T47D (cell line): ENCODE results near the gene PCDHGA1.
"Not testable (repeated sequence)": the region's sequence is repeated elsewhere in the genome, so short reads cannot be mapped to it uniquely, and the experiment has no call there.

Experiments used
- DNase-seq, 2 experiments: peaks; one replicate each; pipeline versions ENCODE4 v3.0.0 to v3.0.0-alpha.2; 2011 to 2012; ENCODE audit warnings: low read depth in 1 of 2, low spot score in 1 of 2
- JUND ChIP-seq: IDR thresholded peaks from 2 replicates; pipeline ENCODE4 v1.6.1; 2012; ENCODE audit warnings: low read depth
- in situ Hi-C: cut with HindIII; loops from 2 replicates; pipeline ENCODE4 v1.10.0; 2016; ENCODE audit warnings: low sequenced_read_pairs, low pct_unique_long_range_greater_than_20kb

Gene PCDHGA1

GRCh38 chr5:141419074-141419880, 89.0 kb downstream of the PCDHGA1 start:
- no peak for TF ChIP-seq JUND
- in situ Hi-C loops = no loop called here
- DNase-seq = no peak

DNA sequence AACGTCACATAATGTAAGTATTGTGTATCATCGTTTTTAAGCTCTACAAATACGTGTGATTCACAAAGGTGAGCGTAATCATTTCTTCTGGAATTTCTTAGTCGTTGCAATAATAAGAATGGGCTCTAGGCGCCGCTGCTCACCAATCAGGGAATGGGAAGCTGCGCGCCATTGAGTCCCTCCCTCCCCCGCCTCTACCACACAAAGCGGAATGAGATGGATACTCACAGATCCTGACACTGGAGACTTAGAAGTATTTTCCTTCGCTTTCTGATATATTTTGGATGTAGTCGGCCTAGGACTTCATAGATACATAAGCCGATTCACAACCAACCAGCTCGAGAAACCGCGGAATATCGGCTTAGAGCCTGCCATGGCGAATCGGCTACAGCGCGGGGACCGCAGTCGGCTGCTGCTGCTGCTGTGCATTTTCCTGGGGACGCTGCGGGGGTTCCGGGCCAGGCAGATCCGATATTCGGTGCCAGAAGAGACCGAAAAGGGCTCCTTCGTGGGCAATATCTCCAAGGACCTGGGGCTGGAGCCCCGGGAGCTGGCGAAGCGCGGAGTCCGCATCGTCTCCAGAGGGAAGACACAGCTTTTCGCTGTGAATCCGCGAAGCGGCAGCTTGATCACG, 90.7 kb downstream of the PCDHGA1 start, which contains the start of gene PCDHGA11:
PCDHGA11 (plus strand) TSS at position 197 of the 634 bp plus-strand sequence; CDS start at position 374, 177 bp downstream.
- in situ Hi-C loops = no loop called here
- no peak for TF ChIP-seq JUND
- no peak for DNase-seq

- no peak for TF ChIP-seq JUND
- DNase-seq = no peak
- in situ Hi-C loops = no loop called here
These were observed 91.2 kb downstream of the PCDHGA1 start for GRCh38 chr5:141421489-141421855.

GRCh38 chr5:141422742-141423291, 92.5 kb downstream of the PCDHGA1 start:
- in situ Hi-C loops = no loop called here
- TF ChIP-seq JUND = no peak
- DNase-seq = no peak

GRCh38 chr5:141427783-141428426, 97.6 kb downstream of the PCDHGA1 start:
- in situ Hi-C loops = no loop called here
- DNase-seq = no peak
- no peak for TF ChIP-seq JUND

DNA sequence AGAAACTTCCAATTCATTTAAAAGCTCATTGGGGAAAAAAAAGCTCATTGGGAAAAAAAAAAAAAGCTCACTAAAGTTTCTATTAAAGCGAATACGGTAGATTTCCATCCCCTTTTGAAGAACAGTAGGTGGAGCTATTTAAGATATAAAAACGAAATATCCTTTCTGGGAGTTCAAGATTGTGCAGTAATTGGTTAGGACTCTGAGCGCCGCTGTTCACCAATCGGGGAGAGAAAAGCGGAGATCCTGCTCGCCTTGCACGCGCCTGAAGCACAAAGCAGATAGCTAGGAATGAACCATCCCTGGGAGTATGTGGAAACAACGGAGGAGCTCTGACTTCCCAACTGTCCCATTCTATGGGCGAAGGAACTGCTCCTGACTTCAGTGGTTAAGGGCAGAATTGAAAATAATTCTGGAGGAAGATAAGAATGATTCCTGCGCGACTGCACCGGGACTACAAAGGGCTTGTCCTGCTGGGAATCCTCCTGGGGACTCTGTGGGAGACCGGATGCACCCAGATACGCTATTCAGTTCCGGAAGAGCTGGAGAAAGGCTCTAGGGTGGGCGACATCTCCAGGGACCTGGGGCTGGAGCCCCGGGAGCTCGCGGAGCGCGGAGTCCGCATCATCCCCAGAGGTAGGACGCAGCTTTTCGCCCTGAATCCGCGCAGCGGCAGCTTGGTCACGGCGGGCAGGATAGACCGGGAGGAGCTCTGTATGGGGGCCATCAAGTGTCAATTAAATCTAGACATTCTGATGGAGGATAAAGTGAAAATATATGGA, 100.2 kb downstream of the PCDHGA1 start, which contains the start of gene PCDHGA12:
PCDHGA12 (plus strand) TSS at position 176 of the 782 bp plus-strand sequence; CDS start at position 429, 253 bp downstream.
- no peak for DNase-seq
- in situ Hi-C loops = no loop called here
- TF ChIP-seq JUND = no peak

DNA sequence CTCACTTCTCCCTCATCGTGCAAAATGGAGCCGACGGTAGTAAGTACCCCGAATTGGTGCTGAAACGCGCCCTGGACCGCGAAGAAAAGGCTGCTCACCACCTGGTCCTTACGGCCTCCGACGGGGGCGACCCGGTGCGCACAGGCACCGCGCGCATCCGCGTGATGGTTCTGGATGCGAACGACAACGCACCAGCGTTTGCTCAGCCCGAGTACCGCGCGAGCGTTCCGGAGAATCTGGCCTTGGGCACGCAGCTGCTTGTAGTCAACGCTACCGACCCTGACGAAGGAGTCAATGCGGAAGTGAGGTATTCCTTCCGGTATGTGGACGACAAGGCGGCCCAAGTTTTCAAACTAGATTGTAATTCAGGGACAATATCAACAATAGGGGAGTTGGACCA, 101.0 kb downstream of the PCDHGA1 start:
- no peak for TF ChIP-seq JUND
- in situ Hi-C loops = no loop called here
- no peak for DNase-seq

GRCh38 chr5:141432308-141432707, 102.0 kb downstream of the PCDHGA1 start:
- in situ Hi-C loops, DNase-seq: not testable (repeated sequence)

DNA sequence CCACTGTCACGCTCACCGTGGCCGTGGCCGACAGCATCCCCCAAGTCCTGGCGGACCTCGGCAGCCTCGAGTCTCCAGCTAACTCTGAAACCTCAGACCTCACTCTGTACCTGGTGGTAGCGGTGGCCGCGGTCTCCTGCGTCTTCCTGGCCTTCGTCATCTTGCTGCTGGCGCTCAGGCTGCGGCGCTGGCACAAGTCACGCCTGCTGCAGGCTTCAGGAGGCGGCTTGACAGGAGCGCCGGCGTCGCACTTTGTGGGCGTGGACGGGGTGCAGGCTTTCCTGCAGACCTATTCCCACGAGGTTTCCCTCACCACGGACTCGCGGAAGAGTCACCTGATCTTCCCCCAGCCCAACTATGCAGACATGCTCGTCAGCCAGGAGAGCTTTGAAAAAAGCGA, 102.4 kb downstream of the PCDHGA1 start:
- DNase-seq, in situ Hi-C loops: not testable (repeated sequence)

- in situ Hi-C loops = no loop called here
- no peak for TF ChIP-seq JUND
- no peak for DNase-seq
These were observed 103.7 kb downstream of the PCDHGA1 start for GRCh38 chr5:141434006-141434405.

- in situ Hi-C loops = no loop called here
- TF ChIP-seq JUND = no peak
- DNase-seq = no peak
These were observed 106.9 kb downstream of the PCDHGA1 start for GRCh38 chr5:141437221-141437620.
